ENCODE data around the gene CBR1.
A peak's percentile ranks its signal among the peaks of the same experiment; 100 is the strongest.
"Not testable (repeated sequence)": the region's sequence is repeated elsewhere in the genome, so short reads cannot be mapped to it uniquely, and the experiment has no call there.

CBR1 gene

DNA sequence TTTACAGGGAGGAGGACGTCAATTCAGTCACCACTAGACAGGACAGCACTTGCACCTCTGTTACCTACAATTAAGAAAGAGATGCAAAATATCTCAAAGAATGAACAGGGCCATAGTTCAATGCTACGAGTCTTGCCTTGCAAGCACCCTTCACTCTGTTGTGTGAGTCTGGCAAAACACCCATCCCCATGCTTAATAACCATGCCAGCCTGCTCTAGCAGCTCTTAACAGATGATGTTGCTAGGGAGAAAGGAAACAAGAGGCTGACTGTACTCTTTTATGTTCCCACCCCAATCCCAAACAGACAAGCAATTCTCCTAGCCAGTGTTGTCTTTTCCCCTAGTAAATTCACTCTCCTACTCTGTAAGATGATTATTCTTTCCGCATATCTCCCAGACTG is 5.3 kb downstream of the CBR1 start:
- in situ Hi-C loops (cut with HindIII; ENCODE audit: low pct_ligation_motif_present, low pct_unique_long_range_greater_than_20kb, low sequenced_read_pairs) = no loop called here
- DNase-seq = no peak

GRCh38 chr21:36075953-36076352 is 6.1 kb downstream of the CBR1 start:
- no peak for DNase-seq

GRCh38 chr21:36076878-36077655 is 7.2 kb downstream of the CBR1 start:
- DNase-seq = no peak
- in situ Hi-C loops (cut with HindIII; ENCODE audit: low pct_ligation_motif_present, low pct_unique_long_range_greater_than_20kb, low sequenced_read_pairs) = no loop called here

More at GRCh38 chr21:36075953-36076352, 6.1 kb downstream of the CBR1 start:
- in situ Hi-C loops (cut with HindIII; ENCODE audit: low pct_ligation_motif_present, low pct_unique_long_range_greater_than_20kb, low sequenced_read_pairs) = no loop called here

DNA sequence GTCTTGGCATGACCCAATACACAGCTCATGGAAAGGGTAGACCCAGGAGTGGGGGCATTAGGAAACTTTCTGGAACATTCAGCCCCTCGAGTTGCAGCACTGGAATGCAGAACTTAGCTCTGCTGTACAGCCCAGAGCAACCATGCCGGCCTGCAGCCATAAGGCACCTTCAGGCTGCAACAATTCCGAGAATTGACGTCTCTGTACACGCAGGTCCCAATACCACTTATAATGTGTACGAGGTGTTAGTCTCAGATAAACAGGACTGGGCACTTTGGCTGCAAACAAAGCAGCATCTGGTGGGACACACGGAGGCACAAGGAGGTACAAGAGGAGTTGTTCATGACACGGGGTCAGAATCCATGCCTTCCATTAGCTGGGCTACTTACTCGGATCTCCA is 7.9 kb downstream of the CBR1 start:
- no peak for DNase-seq
- in situ Hi-C loops (cut with HindIII; ENCODE audit: low pct_ligation_motif_present, low pct_unique_long_range_greater_than_20kb, low sequenced_read_pairs) = no loop called here

- no peak for DNase-seq
- in situ Hi-C loops (cut with HindIII; ENCODE audit: low pct_ligation_motif_present, low pct_unique_long_range_greater_than_20kb, low sequenced_read_pairs) = no loop called here
Measured at GRCh38 chr21:36079010-36079649, 9.3 kb downstream of the CBR1 start.

GRCh38 chr21:36079671-36080070 is 9.8 kb downstream of the CBR1 start:
- no peak for DNase-seq
- in situ Hi-C loops (cut with HindIII; ENCODE audit: low pct_ligation_motif_present, low pct_unique_long_range_greater_than_20kb, low sequenced_read_pairs) = no loop called here

GRCh38 chr21:36080386-36080785 is 10.6 kb downstream of the CBR1 start:
- in situ Hi-C loops (cut with HindIII; ENCODE audit: low pct_ligation_motif_present, low pct_unique_long_range_greater_than_20kb, low sequenced_read_pairs) = no loop called here
- DNase-seq = no peak

GRCh38 chr21:36082237-36082664 is 12.4 kb downstream of the CBR1 start:
- in situ Hi-C loops (cut with HindIII; ENCODE audit: low pct_ligation_motif_present, low pct_unique_long_range_greater_than_20kb, low sequenced_read_pairs) = no loop called here
- DNase-seq = no peak

DNA sequence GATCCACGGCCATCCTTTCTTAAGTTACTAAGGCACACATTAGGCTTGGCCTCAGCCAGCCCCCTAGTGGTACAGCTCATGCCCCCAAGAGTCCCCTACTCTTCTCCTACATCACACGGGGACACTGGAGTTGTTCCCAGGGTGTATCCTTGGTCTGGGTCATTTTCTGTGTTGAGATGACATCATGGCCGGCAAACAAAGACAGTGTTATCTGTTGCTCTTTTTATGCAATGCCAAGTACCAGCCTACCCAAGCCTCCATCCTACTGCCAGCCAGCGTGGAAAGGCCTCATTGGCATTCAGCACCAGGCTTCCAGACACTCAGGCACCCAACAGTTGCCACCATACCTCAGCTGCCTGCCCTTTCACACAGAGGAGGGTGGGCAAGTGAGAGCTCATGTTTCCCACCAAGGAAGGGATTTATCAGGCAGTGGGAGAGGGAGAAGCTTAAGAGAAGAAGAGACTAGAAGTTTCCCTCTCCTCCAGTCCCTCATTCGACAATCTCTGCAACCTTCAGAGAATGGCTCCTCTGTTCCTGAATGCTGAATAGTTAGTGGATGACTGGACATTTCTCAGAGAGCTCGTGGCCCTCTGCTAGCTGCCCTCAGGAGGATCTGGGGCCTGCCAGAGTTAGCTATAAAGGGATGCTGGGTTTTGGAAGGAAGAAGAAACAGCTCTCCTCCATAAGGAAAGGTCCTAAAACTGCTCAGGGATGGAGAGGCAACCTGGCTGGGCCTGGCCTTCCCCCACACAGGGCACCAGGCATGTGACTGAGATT is 17.7 kb downstream of the CBR1 start:
- in situ Hi-C loops (cut with HindIII; ENCODE audit: low pct_ligation_motif_present, low pct_unique_long_range_greater_than_20kb, low sequenced_read_pairs) = no loop called here
- DNase-seq = no peak

DNA sequence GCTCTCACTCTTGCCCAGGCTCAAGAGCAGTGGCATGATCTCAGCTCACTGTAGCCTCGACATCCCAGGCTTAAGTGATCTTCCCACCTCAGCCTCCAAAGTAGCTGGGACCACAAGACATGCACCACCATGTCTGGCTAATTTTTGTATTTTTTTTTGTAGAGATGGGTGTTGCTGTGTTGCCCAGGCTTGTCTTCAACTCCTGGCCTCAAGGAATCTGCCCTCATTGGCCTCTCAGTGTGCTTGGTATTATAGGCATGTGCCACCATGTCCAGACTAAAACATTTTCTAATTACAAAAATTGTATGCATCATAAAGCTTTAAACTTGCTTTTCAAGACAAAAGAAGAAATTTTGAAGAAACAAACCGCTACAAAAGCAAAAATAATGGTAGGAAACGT is 20.1 kb downstream of the CBR1 start:
- no peak for DNase-seq
- in situ Hi-C loops (cut with HindIII; ENCODE audit: low pct_ligation_motif_present, low pct_unique_long_range_greater_than_20kb, low sequenced_read_pairs) = no loop called here

GRCh38 chr21:36092681-36093080 is 22.9 kb downstream of the CBR1 start:
- in situ Hi-C loops (cut with HindIII; ENCODE audit: low pct_ligation_motif_present, low pct_unique_long_range_greater_than_20kb, low sequenced_read_pairs) = no loop called here
- DNase-seq = no peak

- in situ Hi-C loops (cut with HindIII; ENCODE audit: low pct_ligation_motif_present, low pct_unique_long_range_greater_than_20kb, low sequenced_read_pairs) = no loop called here
- no peak for DNase-seq
Measured at GRCh38 chr21:36093512-36093911, 23.7 kb downstream of the CBR1 start.

- in situ Hi-C loops (cut with HindIII; ENCODE audit: low pct_ligation_motif_present, low pct_unique_long_range_greater_than_20kb, low sequenced_read_pairs) = no loop called here
- no peak for DNase-seq
Measured at GRCh38 chr21:36096398-36097290, 26.8 kb downstream of the CBR1 start.

- in situ Hi-C loops (cut with HindIII; ENCODE audit: low pct_ligation_motif_present, low pct_unique_long_range_greater_than_20kb, low sequenced_read_pairs) = no loop called here
- peak; percentile 81 for DNase-seq
Measured at GRCh38 chr21:36097427-36098181, 27.8 kb downstream of the CBR1 start.

DNA sequence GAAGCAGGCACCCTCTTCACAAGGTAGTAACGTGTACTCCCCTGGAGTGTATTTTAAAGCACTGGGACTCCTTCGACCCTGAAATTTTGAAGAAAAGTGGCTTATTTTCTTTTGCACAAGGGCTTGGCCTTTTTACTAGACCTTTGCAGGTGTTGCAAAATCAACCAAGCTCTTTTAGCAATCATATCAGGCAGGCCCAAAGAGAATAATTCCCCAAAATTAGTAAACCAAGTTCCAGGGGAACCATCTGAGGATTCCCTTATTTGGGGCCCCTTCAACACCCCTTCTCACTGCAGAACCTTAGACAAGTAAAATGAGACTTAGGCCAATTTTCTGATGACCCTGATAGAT is 28.3 kb downstream of the CBR1 start:
- DNase-seq = no peak
- in situ Hi-C loops (cut with HindIII; ENCODE audit: low pct_ligation_motif_present, low pct_unique_long_range_greater_than_20kb, low sequenced_read_pairs) = no loop called here

- in situ Hi-C loops (cut with HindIII; ENCODE audit: low pct_ligation_motif_present, low pct_unique_long_range_greater_than_20kb, low sequenced_read_pairs) = no loop called here
- no peak for DNase-seq
Measured at GRCh38 chr21:36099000-36099399, 29.2 kb downstream of the CBR1 start.

GRCh38 chr21:36099695-36100211 is 29.9 kb downstream of the CBR1 start:
- in situ Hi-C loops (cut with HindIII; ENCODE audit: low pct_ligation_motif_present, low pct_unique_long_range_greater_than_20kb, low sequenced_read_pairs); DNase-seq: not testable (repeated sequence)
